ENCODE data around the gene KCNB1. TPM values are rescaled to one million over a fixed set of nuclear protein-coding genes. Genes with fewer than 3 reads are reported as not detected.
A peak's percentile ranks its signal among the peaks of the same experiment; 100 is the strongest.

Gene KCNB1
- total RNA-seq, 2 experiments from 2014 or later: not detected

GRCh38 chr20:49344975-49345374 lies 137.5 kb downstream of the KCNB1 start:
- H3K4me1 Mint-ChIP-seq: peaks cover 3% of the 10 kb centered on the region
- no peak overlapping the region for H3K4me3 Mint-ChIP-seq
- no peaks in the 10 kb centered on the region for H3K9me3 Mint-ChIP-seq
- H3K36me3 Mint-ChIP-seq: no peaks in the 10 kb centered on the region
- DNase-seq: no peak
- no peak overlapping the region for H3K27ac Mint-ChIP-seq
- H3K27me3 Mint-ChIP-seq: peaks cover 3% of the 10 kb centered on the region

GRCh38 chr20:49344140-49344539 lies 138.3 kb downstream of the KCNB1 start:
- Mint-ChIP-seq H3K27me3 (peaks cover 3% of the 10 kb centered on the region), H3K4me1 (peaks cover 3% of the 10 kb centered on the region), H3K27ac (no peak overlapping the region), H3K36me3 (no peaks in the 10 kb centered on the region), H3K4me3 (no peak overlapping the region), H3K9me3 (no peaks in the 10 kb centered on the region)
- DNase-seq: no peak

GRCh38 chr20:49343246-49343645 lies 139.2 kb downstream of the KCNB1 start:
- Mint-ChIP-seq H3K4me3 (no peak overlapping the region), H3K27me3 (peaks cover 3% of the 10 kb centered on the region), H3K9me3 (no peaks in the 10 kb centered on the region), H3K4me1 (peaks cover 3% of the 10 kb centered on the region), H3K36me3 (no peaks in the 10 kb centered on the region), H3K27ac (no peak overlapping the region)
- DNase-seq: no peak

DNA sequence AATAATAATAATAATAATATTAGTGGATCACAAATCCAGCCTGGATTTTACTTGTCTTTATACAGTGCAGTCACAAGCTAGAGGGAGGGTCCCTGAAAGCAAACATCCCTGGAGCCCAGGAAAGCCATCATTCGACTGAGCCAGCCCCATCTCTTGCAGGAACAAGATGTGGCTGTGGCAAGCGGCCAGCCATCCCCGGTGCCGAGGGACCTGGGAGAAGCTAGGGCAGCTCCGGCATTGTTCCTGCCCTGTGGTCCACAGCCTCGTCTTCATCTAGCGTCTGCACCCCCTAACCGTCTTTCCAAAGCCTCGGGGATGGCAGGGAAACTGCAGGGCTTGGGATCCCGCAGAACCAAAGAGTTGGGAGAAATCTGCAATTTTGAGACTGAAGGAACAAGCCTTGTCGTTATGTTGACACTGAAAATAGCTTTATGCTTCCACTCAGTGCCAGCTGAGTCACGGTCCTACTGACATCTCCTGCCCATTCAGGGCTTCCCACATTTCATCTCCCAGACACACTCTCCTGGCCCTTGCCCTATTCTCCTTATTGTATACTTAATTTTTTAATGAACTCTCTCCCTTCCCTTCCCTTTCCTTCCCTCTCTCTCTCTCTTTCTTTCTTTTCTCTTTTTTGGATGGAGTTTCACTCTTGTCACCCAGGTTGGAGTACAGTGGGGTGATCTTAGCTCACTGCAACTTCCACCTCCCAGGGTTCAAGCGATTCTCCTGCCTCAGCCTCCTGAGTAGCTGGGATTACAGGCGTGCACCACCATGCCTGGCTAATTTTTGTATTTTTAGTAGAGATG lies 142.1 kb downstream of the KCNB1 start:
- Mint-ChIP-seq H3K4me1 (no peaks in the 10 kb centered on the region), H3K27me3 (peaks cover 3% of the 10 kb centered on the region), H3K36me3 (no peaks in the 10 kb centered on the region), H3K4me3 (no peak overlapping the region), H3K9me3 (no peaks in the 10 kb centered on the region), H3K27ac (no peak overlapping the region)
- DNase-seq: no peak

DNA sequence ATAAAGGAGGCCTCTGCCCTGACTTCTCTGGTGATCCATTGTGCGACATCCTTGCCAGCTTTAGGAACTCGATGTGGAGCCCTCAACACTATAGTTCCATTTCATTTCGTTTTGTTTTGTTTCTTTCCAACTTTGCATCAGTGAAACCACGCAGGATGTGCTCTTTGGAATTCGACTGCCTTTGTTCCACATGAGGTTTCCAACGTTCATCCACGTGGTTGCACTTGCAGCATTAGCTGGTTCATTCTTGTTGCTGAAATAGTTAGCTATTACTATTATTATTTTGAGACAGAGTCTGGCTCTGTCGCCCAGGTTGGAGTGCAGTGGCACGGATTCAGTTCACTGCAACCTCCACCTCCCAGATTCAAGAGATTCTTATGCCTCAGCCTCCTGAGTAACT lies 143.3 kb downstream of the KCNB1 start:
- DNase-seq: no peak
- no peak overlapping the region for H3K4me3 Mint-ChIP-seq
- no peaks in the 10 kb centered on the region for H3K4me1 Mint-ChIP-seq
- H3K27ac Mint-ChIP-seq: no peak overlapping the region
- no peaks in the 10 kb centered on the region for H3K36me3 Mint-ChIP-seq
- H3K9me3 Mint-ChIP-seq: no peaks in the 10 kb centered on the region
- H3K27me3 Mint-ChIP-seq: peaks cover 3% of the 10 kb centered on the region

- no peak for DNase-seq
- no peaks in the 10 kb centered on the region for H3K9me3 Mint-ChIP-seq
- H3K4me3 Mint-ChIP-seq: no peak overlapping the region
- no peaks in the 10 kb centered on the region for H3K4me1 Mint-ChIP-seq
- H3K27me3 Mint-ChIP-seq: peaks cover 5% of the 10 kb centered on the region
- H3K27ac Mint-ChIP-seq: no peak overlapping the region
- H3K36me3 Mint-ChIP-seq: no peaks in the 10 kb centered on the region
Observed at GRCh38 chr20:49338061-49338460, 144.4 kb downstream of the KCNB1 start.

DNA sequence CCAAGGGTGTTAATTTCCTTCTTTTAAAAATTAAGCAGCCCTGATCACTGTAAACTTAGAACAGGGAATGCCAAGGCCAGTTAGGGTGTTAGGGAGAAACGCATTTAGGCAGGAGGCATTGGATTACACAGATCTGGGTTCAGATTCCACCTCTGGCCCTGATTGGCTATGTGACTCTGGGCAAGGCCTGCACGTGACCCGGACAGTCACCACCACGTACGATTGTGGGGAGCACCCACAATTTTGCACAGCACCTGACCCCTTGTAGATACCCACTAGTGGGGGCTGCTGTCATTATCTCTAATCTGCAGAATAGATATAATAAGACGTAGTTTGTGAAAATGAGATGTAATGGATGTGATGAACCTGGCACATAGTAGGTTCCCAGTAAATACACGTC lies 145.1 kb downstream of the KCNB1 start:
- peaks cover 12% of the 10 kb centered on the region for H3K27me3 Mint-ChIP-seq
- H3K9me3 Mint-ChIP-seq: no peaks in the 10 kb centered on the region
- no peak overlapping the region for H3K27ac Mint-ChIP-seq
- DNase-seq: no peak
- no peaks in the 10 kb centered on the region for H3K36me3 Mint-ChIP-seq
- no peaks in the 10 kb centered on the region for H3K4me1 Mint-ChIP-seq
- H3K4me3 Mint-ChIP-seq: no peak overlapping the region

DNA sequence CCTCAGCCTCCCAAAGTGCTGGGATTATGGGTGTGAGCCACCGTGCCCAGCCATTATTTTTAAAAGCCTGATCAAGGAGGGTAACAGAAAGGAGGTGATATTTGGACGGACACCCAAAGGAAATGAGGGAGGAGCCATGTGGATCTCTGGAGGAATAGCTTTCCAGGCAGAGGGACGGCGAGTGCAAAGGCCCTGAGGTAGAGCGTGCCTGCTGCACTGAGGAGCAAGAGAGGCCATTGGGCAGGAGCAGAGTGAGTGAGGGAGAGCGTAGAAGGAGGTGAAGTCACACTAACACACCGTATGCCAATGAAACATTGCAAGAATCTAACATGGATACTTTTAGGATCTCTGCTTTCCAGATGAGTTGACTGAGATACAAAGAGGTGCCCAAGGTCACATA lies 145.7 kb downstream of the KCNB1 start:
- Mint-ChIP-seq H3K9me3 (no peaks in the 10 kb centered on the region), H3K27me3 (peaks cover 12% of the 10 kb centered on the region), H3K36me3 (no peaks in the 10 kb centered on the region), H3K4me1 (no peaks in the 10 kb centered on the region), H3K4me3 (no peak overlapping the region), H3K27ac (no peak overlapping the region)
- no peak for DNase-seq

- no peaks in the 10 kb centered on the region for H3K36me3 Mint-ChIP-seq
- DNase-seq: no peak
- peaks cover 19% of the 10 kb centered on the region for H3K27me3 Mint-ChIP-seq
- H3K27ac Mint-ChIP-seq: no peak overlapping the region
- no peaks in the 10 kb centered on the region for H3K9me3 Mint-ChIP-seq
- no peaks in the 10 kb centered on the region for H3K4me1 Mint-ChIP-seq
- no peak overlapping the region for H3K4me3 Mint-ChIP-seq
Observed at GRCh38 chr20:49335476-49335875, 147.0 kb downstream of the KCNB1 start.

DNA sequence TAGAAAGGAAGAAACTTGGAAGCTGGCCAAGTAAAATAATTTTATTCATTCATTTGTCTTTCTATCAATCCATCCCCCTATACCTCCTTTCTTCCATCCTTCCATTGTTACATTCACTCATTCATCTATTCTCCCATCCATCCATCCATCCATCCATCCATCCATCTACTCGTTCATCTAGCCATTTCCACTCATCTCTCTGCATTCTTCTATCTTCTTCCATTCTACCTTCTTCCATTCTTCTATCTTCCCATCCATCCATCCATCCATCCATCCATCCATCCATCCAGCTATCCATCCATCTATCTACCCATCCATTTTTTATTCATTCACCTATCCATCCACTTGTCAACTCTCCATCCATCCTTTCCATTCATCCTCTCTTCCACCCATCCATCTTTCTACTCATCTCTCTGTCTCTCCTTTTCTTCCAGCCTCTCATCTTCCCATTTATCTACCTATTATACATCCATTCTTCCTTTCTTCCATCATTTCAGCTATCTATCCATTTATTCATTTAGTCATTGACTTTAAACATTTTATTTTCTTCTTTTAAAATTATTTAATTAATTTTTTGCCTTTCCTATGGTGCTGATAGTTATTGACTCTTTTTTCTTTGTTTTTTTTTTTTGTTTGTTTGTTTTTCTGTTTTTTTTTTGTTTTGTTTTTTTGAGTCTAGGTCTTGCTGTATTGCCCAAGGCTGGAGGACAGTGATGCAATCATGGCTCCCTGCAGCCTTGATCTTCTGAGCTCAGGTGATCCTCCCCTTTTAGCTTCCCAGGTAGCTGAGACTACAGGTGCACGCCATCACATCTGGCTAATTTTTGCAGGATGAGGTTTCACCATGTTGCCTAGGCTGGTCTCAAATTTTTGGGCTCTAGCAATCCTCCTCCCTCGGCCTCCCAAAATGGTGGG lies 151.5 kb downstream of the KCNB1 start:
- Mint-ChIP-seq H3K36me3 (no peaks in the 10 kb centered on the region), H3K9me3 (no peaks in the 10 kb centered on the region), H3K27me3 (peaks cover 19% of the 10 kb centered on the region), H3K27ac (no peak overlapping the region), H3K4me3 (no peak overlapping the region), H3K4me1 (no peaks in the 10 kb centered on the region)
- no peak for DNase-seq

- Mint-ChIP-seq H3K4me3 (no peak overlapping the region), H3K4me1 (peaks cover 3% of the 10 kb centered on the region), H3K27me3 (peaks cover 17% of the 10 kb centered on the region), H3K9me3 (no peaks in the 10 kb centered on the region), H3K27ac (no peak overlapping the region), H3K36me3 (no peaks in the 10 kb centered on the region)
- no peak for DNase-seq
Observed at GRCh38 chr20:49328790-49329189, 153.7 kb downstream of the KCNB1 start.

DNA sequence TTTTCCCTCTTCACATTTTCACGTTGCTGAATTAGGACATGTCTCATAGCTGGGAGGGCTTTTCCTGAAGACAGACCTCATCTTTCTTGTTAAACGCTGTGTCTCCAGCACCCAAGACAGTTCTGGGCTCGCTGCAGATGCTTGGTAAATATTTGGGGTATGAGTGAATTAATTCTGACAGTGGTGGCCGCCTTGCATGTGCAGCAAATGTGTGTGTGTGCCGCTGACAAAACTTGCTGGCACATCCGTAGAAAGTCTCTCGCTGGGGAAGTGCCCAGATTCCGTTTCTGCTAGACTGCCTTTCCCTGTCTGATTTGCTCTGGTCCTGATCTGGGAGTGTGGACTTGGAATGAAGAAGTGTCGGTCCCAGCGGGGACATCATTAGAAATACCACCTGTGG lies 156.4 kb downstream of the KCNB1 start:
- no peaks in the 10 kb centered on the region for H3K36me3 Mint-ChIP-seq
- no peaks in the 10 kb centered on the region for H3K9me3 Mint-ChIP-seq
- peaks cover 15% of the 10 kb centered on the region for H3K27me3 Mint-ChIP-seq
- H3K4me1 Mint-ChIP-seq: peaks cover 11% of the 10 kb centered on the region
- H3K27ac Mint-ChIP-seq: no peak overlapping the region
- DNase-seq: no peak
- no peak overlapping the region for H3K4me3 Mint-ChIP-seq

DNA sequence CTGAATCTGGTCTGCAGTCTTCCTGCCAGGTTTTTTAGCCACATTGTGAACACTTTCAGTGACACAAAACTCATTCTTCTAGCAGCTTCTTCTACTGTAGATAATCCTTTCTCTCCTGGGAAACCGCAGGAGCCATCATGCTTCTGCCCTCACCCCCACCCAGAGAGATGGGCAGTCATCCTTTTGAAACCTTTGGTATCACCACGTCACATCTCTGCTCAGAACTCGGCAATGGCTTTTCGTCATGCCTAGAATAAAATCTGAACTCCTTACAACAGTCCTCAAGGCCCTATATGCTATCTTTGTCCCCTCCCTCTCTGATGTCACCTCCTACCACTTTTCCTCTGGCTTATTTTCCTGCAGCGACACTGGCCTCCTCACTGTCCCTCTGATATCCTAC lies 158.2 kb downstream of the KCNB1 start:
- H3K4me3 Mint-ChIP-seq: no peak overlapping the region
- no peaks in the 10 kb centered on the region for H3K9me3 Mint-ChIP-seq
- peaks cover 28% of the 10 kb centered on the region for H3K27me3 Mint-ChIP-seq
- H3K36me3 Mint-ChIP-seq: no peaks in the 10 kb centered on the region
- no peak overlapping the region for H3K27ac Mint-ChIP-seq
- no peak for DNase-seq
- H3K4me1 Mint-ChIP-seq: peaks cover 12% of the 10 kb centered on the region

DNA sequence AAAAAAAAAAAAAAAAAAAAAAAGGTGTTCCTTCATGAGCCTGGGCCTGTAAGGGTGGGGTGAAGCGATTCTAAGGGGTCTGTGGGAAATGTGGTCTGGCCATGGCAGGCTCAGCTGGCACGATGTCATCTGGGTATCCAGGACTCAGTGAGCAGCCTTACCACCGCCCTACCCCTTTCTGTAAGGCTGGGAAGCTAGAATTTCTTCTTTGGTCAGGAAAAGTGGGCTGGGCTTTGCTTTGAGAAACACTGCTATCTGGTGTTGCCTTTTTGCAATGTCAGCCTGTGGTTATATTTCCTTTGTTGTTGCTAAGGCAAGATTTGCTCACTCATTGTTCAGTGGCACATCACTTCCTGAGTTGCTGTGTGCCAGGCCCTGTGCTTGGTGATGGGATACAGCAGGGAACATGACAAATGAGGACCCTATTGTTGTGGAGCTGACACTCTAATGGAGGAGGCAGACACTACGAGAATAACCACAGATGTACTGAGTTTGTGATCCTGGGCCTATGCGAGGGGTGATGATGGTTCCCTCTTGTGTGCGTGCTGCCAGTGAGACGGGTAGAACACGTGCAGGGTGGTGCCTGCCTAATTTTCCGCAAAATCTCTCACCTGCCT lies 158.7 kb downstream of the KCNB1 start:
- H3K36me3 Mint-ChIP-seq: no peaks in the 10 kb centered on the region
- peaks cover 34% of the 10 kb centered on the region for H3K27me3 Mint-ChIP-seq
- H3K27ac Mint-ChIP-seq: no peak overlapping the region
- peaks cover 18% of the 10 kb centered on the region for H3K4me1 Mint-ChIP-seq
- DNase-seq: peak; percentile 4
- H3K9me3 Mint-ChIP-seq: no peaks in the 10 kb centered on the region
- H3K4me3 Mint-ChIP-seq: no peak overlapping the region

GRCh38 chr20:49320460-49320859 lies 162.0 kb downstream of the KCNB1 start:
- H3K36me3 Mint-ChIP-seq: peaks cover 2% of the 10 kb centered on the region

More at GRCh38 chr20:49320460-49320859, 162.0 kb downstream of the KCNB1 start:
- no peak overlapping the region for H3K4me3 Mint-ChIP-seq
- H3K9me3 Mint-ChIP-seq: no peaks in the 10 kb centered on the region
- DNase-seq: no peak
- no peak overlapping the region for H3K27ac Mint-ChIP-seq
- peaks cover 59% of the 10 kb centered on the region for H3K27me3 Mint-ChIP-seq
- H3K4me1 Mint-ChIP-seq: peaks cover 22% of the 10 kb centered on the region

Data from activated naive CD8-positive, alpha-beta T cell treated with anti-CD3 and anti-CD28 coated beads for 36 hours (primary cell).